T-cell (primary cell): ENCODE measurements around the gene CWH43. TPM values are rescaled to one million over a fixed set of nuclear protein-coding genes. Genes with fewer than 3 reads are reported as not detected.

Experiments used
- ATAC-seq, 4 experiments: fragments of 200-7000 bp in 3 of 4; fragments of 150-1000 bp in 1 of 4; cut with Tn5 transposase; replicated peaks in 1 of 4; 1 replicate in 3 of 4; 2 replicates in 1 of 4; pipeline ENCODE4 v1.10.0; 2021; ENCODE audit warnings: moderate library complexity in 3 of 4, mild to moderate bottlenecking in 2 of 4, moderate number of reproducible peaks in 1 of 4
- CTCF ChIA-PET, 2 donors: fragments of 300-600 bp; sonication (Branson Sonifier 250); formaldehyde crosslinking; loops; one replicate each; lab custom pipeline; 2022; ENCODE audit warnings: antibody characterized with exemption in 2 of 2; lab: Charles Lee
- POLR2A ChIA-PET, 2 donors: fragments of 300-600 bp; sonication (Branson Sonifier 250); formaldehyde crosslinking; loops; one replicate each; lab custom pipeline; 2022; ENCODE audit warnings: antibody characterized with exemption in 2 of 2; lab: Charles Lee
- DNase-seq, 35 experiments: peaks; one replicate each; pipeline versions ENCODE4 v3.0.0 to v3.0.0-alpha.2; 2013 to 2023
- H3K27ac ChIP-seq: one replicate; pipeline ENCODE4 v1.5.1; 2013; ENCODE audit warnings: low read length
- H3K27me3 ChIP-seq, 2 experiments: replicated peaks in 1 of 2; 1 replicate in 1 of 2; 2 replicates in 1 of 2; pipeline versions ENCODE4 v1.6.1 to v1.7.0; 2013; ENCODE audit warnings: low read length in 1 of 2, mixed read lengths in 1 of 2; ENCODE audit not compliant: control insufficient read depth in 2 of 2, insufficient read depth in 2 of 2; ENCODE audit errors: extremely low read depth in 1 of 2
- H3K36me3 ChIP-seq, 2 donors: 1 replicate in 1 of 2; 2 replicates in 1 of 2; pipeline versions ENCODE4 v1.6.1 to v1.7.0; 2013; ENCODE audit warnings: low read length in 1 of 2; ENCODE audit not compliant: control insufficient read depth in 2 of 2, insufficient read depth in 1 of 2; ENCODE audit errors: extremely low read depth in 1 of 2
- H3K4me1 ChIP-seq, 2 experiments: 1 replicate in 1 of 2; 2 replicates in 1 of 2; pipeline versions ENCODE4 v1.6.1 to v1.7.0; 2013; ENCODE audit warnings: low read length in 2 of 2, mixed read lengths in 1 of 2; ENCODE audit not compliant: insufficient read depth in 2 of 2, control insufficient read depth in 1 of 2; ENCODE audit errors: extremely low read depth in 1 of 2
- H3K4me3 ChIP-seq, 2 donors: 1 replicate in 1 of 2; 2 replicates in 1 of 2; pipeline versions ENCODE4 v1.5.1 to v1.7.0; 2013; ENCODE audit warnings: mild to moderate bottlenecking in 2 of 2, low read length in 1 of 2, moderate library complexity in 1 of 2; ENCODE audit not compliant: control insufficient read depth in 1 of 2; ENCODE audit errors: extremely low read depth in 1 of 2
- H3K9me3 ChIP-seq: 2 replicates; pipeline ENCODE4 v1.7.0; 2013
- H3K27ac Mint-ChIP-seq, 2 donors: one replicate each; pipeline ENCODE4 v1.8.0; 2020 to 2021; ENCODE audit warnings: mild to moderate bottlenecking in 2 of 2, mixed read lengths in 2 of 2
- H3K27me3 Mint-ChIP-seq, 2 donors: one replicate each; pipeline ENCODE4 v1.8.0; 2021 to 2022; ENCODE audit warnings: mixed read lengths in 2 of 2
- H3K36me3 Mint-ChIP-seq: one replicate; pipeline ENCODE4 v1.8.0; 2021; ENCODE audit warnings: mixed read lengths
- H3K4me1 Mint-ChIP-seq, 3 donors: one replicate each; pipeline ENCODE4 v1.8.0; 2020 to 2022; ENCODE audit warnings: mixed read lengths in 3 of 3, mild to moderate bottlenecking in 1 of 3
- H3K4me3 Mint-ChIP-seq, 3 donors: one replicate each; pipeline ENCODE4 v1.8.0; 2020 to 2022; ENCODE audit warnings: mild to moderate bottlenecking in 3 of 3, mixed read lengths in 3 of 3, moderate library complexity in 3 of 3
- H3K9me3 Mint-ChIP-seq, 3 donors: one replicate each; pipeline ENCODE4 v1.8.0; 2020 to 2022; ENCODE audit warnings: mixed read lengths in 3 of 3
- WGBS: methylation state at CpG from one replicate; pipeline ENCODE4 v1.1.5; 2013; ENCODE audit warnings: missing lambda C conversion rate; ENCODE audit not compliant: insufficient coverage; 5-methylcytosine and 5-hydroxymethylcytosine counted together
- total RNA-seq, 35 experiments: library from RNA in 6 of 35; stranded (reverse) in 6 of 35; fragments of 120-200 nt in 1 of 35; gene quantifications; one replicate each; pipeline versions ENCODE4 v1.2.1 to v1.2.4 and lab custom pipeline; 2013 to 2026

CWH43 gene
- total RNA-seq, 5 donors from 2014 or later (not counting 1 experiment from before 2014, with no cell fraction given): not detected

DNA sequence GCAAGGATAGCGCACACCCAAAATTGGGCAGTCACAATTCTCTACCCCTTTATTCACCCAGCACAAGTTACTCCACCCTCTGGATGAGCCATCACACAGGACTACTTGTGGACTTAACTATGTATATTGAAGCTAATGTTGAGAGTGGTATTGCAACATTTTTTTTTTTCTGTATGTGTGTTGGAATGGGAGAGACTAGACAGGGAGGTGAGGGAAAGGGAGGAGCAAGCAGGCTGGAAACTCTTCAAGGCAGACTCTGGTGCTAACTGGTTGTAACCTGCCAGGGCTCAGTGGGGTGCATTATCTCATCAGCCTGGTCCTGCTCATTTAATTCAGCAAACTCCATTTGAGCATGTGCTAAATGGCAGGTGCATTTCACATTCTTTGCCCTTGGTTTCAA, 18.4 kb upstream of the CWH43 start:
- Histone ChIP-seq H3K4me1 (no peaks in the 10 kb centered on the region), H3K4me3 (no peak overlapping the region), H3K9me3 (no peaks in the 10 kb centered on the region), H3K36me3 (no peaks in the 10 kb centered on the region), H3K27ac (no peak overlapping the region), H3K27me3 (no peaks in the 10 kb centered on the region)
- DNase-seq (no peak), ATAC-seq (no peak)
- Mint-ChIP-seq H3K36me3 (no peaks in the 10 kb centered on the region), H3K27me3 (no peaks in the 10 kb centered on the region), H3K4me1 (peaks cover 0 to 3% (median 3%) of the 10 kb centered on the region in 3 donors), H3K4me3 (no peak overlapping the region), H3K27ac (no peak overlapping the region), H3K9me3 (no peaks in the 10 kb centered on the region)
- ChIA-PET POLR2A (interaction anchor here in 1 of 2 donors (0.5 to 0.6 kb wide), 3 partner anchors 195 to 1044 kb away, joined by 3 to 10 read pairs (median 4); no protein-coding TSS in a partner anchor), CTCF (no interaction called here)
- no CpG with 5 or more reads among the region's 1 CpG for WGBS

- 67% methylated on average over 1 of the region's 4 CpGs for WGBS
- ATAC-seq (no peak), DNase-seq (no peak)
- H3K4me3 Mint-ChIP-seq: no peak overlapping the region
- Histone ChIP-seq H3K9me3 (no peaks in the 10 kb centered on the region), H3K36me3 (no peaks in the 10 kb centered on the region), H3K27ac (no peak overlapping the region), H3K4me3 (no peak overlapping the region), H3K27me3 (no peaks in the 10 kb centered on the region), H3K4me1 (no peaks in the 10 kb centered on the region)
- H3K36me3 Mint-ChIP-seq: no peaks in the 10 kb centered on the region
- ChIA-PET CTCF (interaction anchor here in 1 of 2 donors (0.7 kb wide), 1 partner anchor 473 kb away, joined by 3 read pairs; no protein-coding TSS in a partner anchor), POLR2A (no interaction called here)
- peaks cover 0 to 3% (median 3%) of the 10 kb centered on the region in 3 donors for H3K4me1 Mint-ChIP-seq
- H3K9me3 Mint-ChIP-seq: no peaks in the 10 kb centered on the region
- H3K27ac Mint-ChIP-seq: no peak overlapping the region
- peaks cover 8 to 10% of the 10 kb centered on the region in 2 donors for H3K27me3 Mint-ChIP-seq
These were observed 17.3 kb upstream of the CWH43 start for GRCh38 chr4:48968814-48969213.

DNA sequence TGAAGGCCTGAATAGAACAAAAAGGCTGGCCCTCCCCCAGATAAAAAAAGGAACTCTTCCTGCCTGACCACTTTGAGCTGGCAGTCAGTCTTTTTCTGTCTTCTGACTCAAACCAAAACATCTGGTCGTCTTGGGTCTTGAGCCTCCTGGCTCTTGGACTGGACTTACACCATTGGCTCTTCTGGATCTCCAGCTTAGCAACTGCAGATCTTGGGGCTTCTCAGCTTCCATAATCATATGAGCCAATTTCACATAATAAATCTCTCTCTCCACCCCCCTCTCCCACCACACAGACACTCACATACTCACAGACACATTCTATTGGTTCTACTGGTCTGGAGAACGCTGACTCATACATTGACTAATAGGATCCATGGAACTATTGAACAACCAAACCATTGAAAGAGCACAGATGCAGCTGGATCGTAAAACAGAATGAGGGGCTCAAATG, 15.6 kb upstream of the CWH43 start:
- Mint-ChIP-seq H3K27ac (no peak overlapping the region), H3K27me3 (peaks cover 15 to 20% of the 10 kb centered on the region in 2 donors), H3K9me3 (no peaks in the 10 kb centered on the region), H3K4me3 (no peak overlapping the region), H3K36me3 (no peaks in the 10 kb centered on the region), H3K4me1 (no peaks in the 10 kb centered on the region)
- ChIA-PET POLR2A (no interaction called here), CTCF (no interaction called here)
- Histone ChIP-seq H3K9me3 (no peaks in the 10 kb centered on the region), H3K27ac (no peak overlapping the region), H3K4me3 (no peak overlapping the region), H3K4me1 (no peaks in the 10 kb centered on the region), H3K27me3 (peaks cover 0 to 6% of the 10 kb centered on the region in 2 experiments), H3K36me3 (no peaks in the 10 kb centered on the region)
- 69% methylated on average over 2 of the region's 3 CpGs for whole genome bisulfite sequencing
- no peak for ATAC-seq
- DNase-seq: no peak

GRCh38 chr4:48974979-48975640, 11.0 kb upstream of the CWH43 start:
- no peaks in the 10 kb centered on the region for H3K36me3 ChIP-seq
- Mint-ChIP-seq H3K27me3 (peaks cover 17 to 33% of the 10 kb centered on the region in 2 donors), H3K4me1 (no peaks in the 10 kb centered on the region), H3K9me3 (no peaks in the 10 kb centered on the region), H3K4me3 (no peak overlapping the region), H3K36me3 (no peaks in the 10 kb centered on the region), H3K27ac (no peak overlapping the region)
- H3K27ac ChIP-seq: no peak overlapping the region
- DNase-seq (no peak), ATAC-seq (no peak)
- no peak overlapping the region for H3K4me3 ChIP-seq
- ChIA-PET CTCF (no interaction called here), POLR2A (no interaction called here)
- peaks cover 0 to 14% of the 10 kb centered on the region in 2 experiments for H3K27me3 ChIP-seq
- no peaks in the 10 kb centered on the region for H3K9me3 ChIP-seq
- 56% methylated on average over 1 of the region's 2 CpGs for WGBS
- H3K4me1 ChIP-seq: no peaks in the 10 kb centered on the region

- DNase-seq (no peak), ATAC-seq (no peak)
- peaks cover 20 to 33% of the 10 kb centered on the region in 2 donors for H3K27me3 Mint-ChIP-seq
- no peak overlapping the region for H3K27ac Mint-ChIP-seq
- ChIA-PET CTCF (no interaction called here), POLR2A (no interaction called here)
- no peaks in the 10 kb centered on the region for H3K9me3 Mint-ChIP-seq
- WGBS: no CpG with 5 or more reads among the region's 4 CpGs
- no peaks in the 10 kb centered on the region for H3K4me1 ChIP-seq
- H3K27ac ChIP-seq: no peak overlapping the region
- no peaks in the 10 kb centered on the region for H3K9me3 ChIP-seq
- no peak overlapping the region for H3K4me3 ChIP-seq
- peaks cover 0 to 14% of the 10 kb centered on the region in 2 experiments for H3K27me3 ChIP-seq
- H3K4me1 Mint-ChIP-seq: no peaks in the 10 kb centered on the region
- no peaks in the 10 kb centered on the region for H3K36me3 Mint-ChIP-seq
- no peaks in the 10 kb centered on the region for H3K36me3 ChIP-seq
- no peak overlapping the region for H3K4me3 Mint-ChIP-seq
These were observed 10.0 kb upstream of the CWH43 start for GRCh38 chr4:48976041-48976440.

- no peak overlapping the region for H3K27ac ChIP-seq
- no peak overlapping the region for H3K4me3 Mint-ChIP-seq
- H3K4me3 ChIP-seq: no peak overlapping the region
- WGBS: 70% methylated on average over 1 of the region's 6 CpGs
- H3K27me3 Mint-ChIP-seq: peaks cover 36 to 42% of the 10 kb centered on the region in 2 donors
- ChIA-PET POLR2A (no interaction called here), CTCF (no interaction called here)
- H3K4me1 ChIP-seq: no peaks in the 10 kb centered on the region
- H3K36me3 ChIP-seq: no peaks in the 10 kb centered on the region
- no peak overlapping the region for H3K27ac Mint-ChIP-seq
- H3K9me3 ChIP-seq: no peaks in the 10 kb centered on the region
- no peaks in the 10 kb centered on the region for H3K4me1 Mint-ChIP-seq
- DNase-seq (no peak), ATAC-seq (no peak)
- H3K36me3 Mint-ChIP-seq: no peaks in the 10 kb centered on the region
- H3K9me3 Mint-ChIP-seq: peaks cover 0 to 6% (median 0%) of the 10 kb centered on the region in 3 donors
- peaks cover 0 to 16% of the 10 kb centered on the region in 2 experiments for H3K27me3 ChIP-seq
These were observed 6.0 kb upstream of the CWH43 start for GRCh38 chr4:48979914-48980579.
